AML-193 (cell line): ENCODE measurements around the gene F10.

ENCODE experiments used
- DNase-seq, 2 experiments: peaks; one replicate each; lab custom pipeline; 2025; lab: John Stamatoyannopoulos, UW

F10 gene

DNA sequence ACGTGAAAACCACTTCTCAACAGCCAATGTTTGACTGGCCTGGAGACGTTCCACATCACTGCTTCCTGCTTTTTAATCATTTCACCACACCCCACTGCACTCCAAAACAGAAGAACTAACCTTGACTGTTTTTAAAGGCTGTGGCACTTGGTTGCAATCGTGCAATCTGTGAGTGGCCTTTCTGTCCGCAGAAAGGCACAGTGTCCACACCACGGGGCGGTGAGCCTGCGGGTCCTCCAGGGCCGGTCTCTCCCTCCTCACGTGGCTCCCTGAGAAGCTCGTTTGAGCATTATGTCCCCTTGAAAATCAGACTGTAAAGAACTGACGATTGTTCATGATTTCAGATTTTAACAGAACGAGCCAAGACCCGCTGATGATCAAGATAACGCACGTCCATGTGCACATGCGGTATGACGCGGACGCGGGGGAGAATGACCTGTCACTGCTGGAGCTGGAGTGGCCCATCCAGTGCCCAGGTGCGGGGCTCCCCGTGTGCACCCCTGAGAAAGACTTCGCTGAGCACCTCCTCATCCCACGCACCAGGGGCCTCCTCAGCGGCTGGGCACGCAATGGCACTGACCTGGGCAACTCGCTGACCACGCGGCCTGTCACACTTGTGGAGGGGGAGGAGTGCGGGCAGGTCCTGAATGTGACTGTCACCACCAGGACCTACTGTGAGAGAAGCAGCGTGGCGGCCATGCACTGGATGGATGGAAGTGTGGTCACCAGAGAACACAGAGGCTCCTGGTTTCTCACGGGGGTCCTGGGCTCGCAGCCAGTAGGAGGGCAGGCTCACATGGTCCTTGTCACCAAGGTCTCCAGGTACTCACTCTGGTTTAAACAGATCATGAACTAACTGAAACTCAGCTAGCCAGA is 48.9 kb downstream of the F10 start:
- DNase-seq = no peak

DNA sequence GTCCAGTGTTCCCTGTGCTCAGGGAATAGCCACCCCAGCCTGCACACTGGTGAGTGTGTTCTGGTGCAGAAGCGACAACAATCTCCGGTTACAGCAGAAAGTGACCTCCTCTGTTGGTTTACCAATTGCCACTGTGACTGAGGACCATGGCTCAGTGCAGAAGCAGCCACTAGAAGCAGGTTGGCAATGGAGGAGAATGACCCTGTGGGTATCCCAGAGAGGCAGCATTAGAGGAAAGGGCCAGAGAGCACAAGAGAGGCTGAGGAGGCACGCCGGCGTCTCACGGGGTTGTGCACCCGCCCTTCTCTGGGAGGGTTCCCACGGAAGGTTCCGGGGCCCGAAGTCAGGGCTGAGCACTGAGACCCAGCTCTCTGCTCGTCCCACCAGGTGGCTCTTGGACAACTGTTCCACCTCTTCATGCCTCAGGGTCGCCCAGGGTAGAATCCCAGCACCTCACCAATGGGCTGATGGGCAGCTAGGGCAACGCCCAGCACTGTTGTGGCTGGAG is 49.9 kb downstream of the F10 start:
- no peak for DNase-seq

DNA sequence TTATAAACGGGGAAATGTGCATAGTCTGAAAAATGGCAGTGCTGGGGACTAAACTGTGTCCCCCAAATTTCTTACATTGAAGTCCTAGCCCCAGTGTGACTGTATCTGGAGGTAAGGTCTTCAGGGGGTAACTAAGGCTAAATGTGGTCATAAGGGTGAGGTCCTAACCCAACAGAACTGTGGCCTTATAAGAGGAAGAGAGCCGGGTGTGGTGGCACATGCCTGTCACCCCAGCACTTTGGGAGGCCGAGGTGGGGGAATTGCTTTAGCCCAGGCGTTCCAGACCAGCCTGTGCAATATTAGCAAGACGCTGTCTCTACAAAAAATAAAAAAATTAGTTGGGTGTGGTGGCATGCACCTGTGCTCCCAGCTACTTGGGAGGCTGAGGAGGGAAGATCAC is 53.7 kb downstream of the F10 start:
- no peak for DNase-seq

DNA sequence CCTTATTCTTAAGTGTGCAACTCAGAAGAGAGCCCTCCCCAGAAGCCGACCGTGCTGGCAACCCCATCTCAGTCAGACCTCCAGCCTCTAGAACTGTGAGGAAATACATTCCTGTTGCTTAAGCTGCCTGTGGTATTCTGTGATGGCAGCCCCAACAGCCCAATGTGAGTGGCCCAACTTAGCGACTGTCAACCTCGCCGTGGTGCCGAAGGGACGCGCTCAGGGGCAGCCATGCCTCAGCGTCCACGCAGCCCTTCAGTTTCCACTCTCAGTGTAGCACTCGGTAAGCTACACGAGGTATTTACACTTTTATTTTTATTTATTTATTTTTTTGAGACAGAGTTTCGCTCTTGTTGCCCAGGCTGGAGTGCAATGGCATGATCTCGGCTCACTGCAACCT is 54.2 kb downstream of the F10 start:
- DNase-seq = no peak

DNA sequence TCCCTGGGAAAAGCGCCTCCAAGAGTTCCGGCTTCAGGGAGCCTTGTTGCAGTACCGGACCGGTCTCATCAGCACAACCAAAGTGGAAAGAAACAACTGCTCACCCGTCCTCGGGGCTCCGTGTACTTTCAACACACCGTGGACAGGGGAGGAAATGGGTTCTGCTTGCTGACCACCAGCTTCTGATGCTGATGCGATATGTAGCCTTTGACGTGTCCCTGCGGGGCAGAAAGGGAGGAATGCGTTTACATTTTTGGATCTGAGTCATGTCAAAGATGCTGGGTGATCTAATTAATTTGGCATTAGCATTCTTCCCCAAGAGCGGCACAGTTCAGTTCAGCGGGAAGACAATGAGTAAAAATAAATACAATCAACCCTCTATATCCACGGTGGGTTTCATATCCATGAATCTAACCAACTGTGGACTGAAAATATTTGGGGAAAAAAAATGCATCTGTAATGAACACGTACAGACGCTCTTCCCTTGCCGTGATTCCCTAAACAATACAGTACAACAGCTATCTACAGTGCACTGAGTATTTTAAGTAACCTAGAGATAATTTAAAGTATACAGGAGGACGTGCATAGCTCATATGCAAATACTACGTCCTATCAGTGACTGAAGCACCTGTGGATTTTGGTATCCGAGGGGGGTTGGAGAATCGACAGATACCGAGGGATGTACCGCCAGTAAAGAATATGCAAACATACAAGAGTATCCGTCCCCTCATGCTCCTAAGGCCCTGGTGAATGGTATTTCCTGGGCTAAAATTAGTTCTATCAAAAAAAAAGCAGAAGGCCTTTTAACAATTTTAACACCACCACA is 55.7 kb downstream of the F10 start:
- no peak for DNase-seq

DNA sequence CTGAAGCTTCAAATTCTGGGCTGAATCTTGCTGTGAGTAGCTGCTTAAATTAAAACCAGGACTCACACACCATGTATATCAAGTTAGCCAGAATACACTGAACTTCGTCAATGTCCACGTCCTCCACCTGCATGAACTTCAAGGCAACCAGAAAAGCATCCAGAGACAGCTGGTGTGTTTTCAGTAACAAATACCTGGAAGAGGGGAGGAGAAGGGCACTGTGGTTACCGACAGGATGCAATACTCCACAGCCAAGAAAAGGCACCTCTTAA is 56.2 kb downstream of the F10 start:
- DNase-seq = no peak

DNA sequence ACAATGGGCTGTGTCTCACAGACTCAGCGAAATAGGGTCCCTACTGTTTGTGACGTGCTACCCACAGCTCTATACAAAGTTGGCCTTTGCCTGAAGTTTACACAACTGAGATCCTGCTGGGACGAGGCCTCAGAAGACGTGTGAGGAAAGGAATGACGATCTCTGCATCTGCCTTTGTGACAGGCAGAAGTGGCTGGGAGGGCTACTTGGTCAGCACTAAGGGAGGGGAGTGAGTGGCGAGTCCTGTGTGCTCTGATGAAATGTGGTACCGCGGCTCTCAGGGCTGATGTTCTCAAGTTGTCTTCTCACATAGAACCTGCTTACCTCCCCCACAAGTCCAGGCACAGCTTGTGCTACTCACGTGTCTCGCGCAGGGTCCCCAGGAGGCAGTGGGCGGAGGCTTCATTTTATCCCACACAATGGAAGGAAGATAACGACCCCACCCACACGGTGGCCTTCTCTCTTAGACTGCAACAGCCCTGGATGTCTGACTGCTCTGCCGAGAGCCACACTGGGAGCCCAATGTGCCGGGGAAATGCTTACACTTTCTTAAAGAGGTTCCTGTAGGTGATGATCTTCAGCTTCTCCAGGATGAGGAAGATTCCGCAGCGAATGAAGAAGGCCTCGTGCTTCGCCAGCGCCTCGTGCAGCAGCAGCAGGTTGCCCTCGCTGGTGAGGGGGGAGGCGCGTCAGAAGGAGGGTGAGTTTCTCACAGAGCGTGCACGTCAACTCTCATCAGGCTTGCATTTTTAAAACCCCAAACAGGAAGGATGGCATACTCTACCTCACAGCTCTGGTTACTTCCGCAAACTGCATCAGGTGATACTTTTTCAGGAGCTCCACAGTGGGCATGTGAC is 57.0 kb downstream of the F10 start:
- no peak for DNase-seq

DNA sequence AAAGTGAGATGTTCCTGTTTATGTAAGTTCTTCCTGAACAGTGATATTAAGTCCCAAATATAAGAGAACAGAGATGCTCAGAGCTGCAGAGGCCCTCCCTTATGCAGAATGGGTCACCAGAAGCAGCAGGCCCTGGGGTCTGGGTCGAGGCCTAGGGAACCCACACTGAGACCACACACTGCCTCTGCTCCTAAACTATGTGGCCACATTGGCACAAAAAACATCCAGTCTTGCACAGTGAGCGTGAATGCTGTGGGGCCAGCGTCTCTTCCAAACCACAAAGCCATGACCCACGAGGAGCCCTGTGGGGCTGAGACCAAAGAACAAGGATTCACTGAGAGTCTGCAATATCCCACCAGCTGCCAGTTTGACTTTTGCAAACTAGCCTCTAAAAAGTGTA is 59.4 kb downstream of the F10 start:
- no peak for DNase-seq

DNA sequence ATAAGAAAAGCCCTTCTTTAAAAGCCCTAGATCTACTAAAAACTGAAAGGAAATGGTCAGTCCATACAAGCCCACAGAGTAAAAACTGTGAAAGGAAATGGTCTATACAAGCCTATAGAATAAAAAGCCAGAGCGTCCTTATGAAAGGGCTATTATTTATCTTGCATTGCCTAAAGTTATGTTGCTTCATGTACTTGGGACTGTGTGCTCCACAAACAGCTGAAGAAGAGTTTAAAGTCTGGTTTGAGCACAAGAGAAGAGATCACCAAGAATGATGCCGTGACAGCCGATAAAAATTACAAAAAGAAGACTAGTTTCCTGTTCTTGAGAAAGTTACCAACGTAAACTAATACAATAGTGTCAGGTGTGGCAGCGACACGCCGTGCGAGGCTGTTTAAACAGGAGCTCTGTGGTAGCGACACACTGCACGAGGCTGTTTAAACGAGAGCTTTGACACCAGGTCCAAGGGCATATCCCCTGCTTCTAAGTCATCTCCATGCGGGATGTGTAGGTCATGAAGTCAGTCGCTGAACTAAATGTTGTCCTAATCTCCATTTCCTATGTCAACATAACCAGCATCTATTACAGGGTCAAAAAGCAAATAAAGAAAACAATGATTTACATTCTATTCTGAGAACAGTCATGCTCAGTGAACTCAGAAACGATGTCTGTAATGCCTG is 61.0 kb downstream of the F10 start:
- no peak for DNase-seq

DNA sequence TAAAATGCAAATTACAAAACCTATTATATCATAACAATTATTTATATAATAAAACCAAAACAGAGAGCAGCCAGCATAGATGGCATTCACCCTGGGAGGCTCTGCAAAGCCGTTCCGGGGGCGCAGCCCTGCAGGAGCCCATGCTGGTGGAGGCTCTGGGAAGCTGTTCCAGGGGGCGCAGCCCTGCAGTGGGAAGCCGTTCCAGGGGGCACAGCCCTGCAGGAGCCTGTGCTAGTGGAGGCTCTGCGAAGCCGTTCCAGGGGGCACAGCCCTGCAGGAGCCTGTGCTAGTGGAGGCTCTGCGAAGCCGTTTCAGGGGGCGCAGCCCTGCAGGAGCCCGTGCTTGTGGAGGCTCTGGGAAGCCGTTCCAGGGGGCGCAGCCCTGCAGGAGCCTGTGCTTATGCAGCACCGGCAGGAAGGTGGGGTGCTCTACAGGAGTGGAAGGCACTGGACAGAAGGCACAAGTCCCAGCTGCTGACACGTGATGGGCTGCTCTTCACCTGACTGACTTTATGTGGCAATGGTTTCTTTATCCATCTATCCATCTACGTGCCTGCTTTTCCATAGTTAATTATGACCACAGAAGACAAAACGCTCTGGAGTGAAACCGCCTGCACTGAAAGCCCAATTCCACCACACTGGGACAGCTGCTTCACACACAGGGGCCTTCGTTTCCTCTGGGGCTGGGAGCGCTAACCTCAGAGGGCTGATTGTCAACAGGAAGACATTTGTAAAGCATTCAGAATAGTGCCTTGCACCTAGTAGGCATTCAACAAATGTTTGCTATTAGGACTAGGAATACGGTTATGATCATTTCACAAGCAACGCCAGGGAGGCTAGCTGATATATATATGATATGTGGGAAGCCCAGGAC is 62.2 kb downstream of the F10 start:
- DNase-seq = no peak

DNA sequence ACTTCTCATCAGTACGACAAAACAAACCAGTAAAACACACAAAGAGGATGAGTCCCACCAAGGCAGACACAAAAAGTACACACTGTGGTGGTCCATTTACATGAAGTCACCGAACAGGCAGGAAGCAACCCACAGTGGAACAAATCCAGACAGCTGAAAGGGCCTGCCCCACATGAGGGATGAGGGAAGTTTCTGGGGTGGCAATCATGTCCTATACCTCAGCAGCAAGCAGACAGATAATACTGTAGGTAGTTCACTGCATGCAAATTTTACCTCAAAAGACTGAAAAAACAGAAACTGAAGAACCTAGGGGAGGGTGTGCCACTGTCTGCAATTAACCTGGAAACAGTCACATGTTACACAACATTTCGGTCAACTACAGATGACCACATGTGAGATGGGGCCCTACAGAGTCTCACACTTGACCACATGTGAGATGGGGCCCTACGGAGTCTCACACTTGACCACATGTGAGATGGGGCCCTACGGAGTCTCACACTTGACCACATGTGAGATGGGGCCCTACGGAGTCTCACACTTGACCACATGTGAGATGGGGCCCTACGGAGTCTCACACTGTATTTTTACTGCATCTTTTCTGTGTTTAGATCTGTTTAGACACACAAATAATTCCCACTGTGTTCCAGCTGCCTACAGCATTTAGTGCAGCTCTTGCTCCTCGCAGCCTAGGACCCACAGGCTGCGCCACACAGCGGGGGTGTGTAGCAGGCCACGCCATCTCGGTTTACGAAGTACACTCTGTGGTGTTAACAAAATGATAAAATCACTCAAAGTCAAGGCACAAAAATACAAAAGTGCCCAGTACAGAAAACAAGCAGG is 63.7 kb downstream of the F10 start:
- DNase-seq = no peak

DNA sequence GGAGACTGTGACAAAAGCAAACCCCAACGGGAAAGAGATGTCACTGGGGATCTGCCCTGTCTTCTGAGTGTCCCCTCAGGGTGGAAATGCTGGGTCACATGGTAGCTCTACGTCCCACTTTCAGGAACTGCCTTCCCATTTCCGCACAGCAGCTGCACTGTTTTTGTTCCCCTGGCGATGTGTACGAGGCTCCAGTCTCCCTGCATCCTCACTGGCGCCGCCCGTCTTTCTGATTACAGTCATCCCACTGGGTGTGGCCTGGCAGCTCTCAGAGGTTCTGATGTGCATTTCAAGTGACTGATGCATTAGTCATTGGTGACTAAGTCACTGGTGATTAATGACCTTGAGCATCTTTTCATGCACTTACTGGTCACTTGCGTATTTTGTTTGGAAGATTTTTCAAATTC is 64.7 kb downstream of the F10 start:
- no peak for DNase-seq

DNA sequence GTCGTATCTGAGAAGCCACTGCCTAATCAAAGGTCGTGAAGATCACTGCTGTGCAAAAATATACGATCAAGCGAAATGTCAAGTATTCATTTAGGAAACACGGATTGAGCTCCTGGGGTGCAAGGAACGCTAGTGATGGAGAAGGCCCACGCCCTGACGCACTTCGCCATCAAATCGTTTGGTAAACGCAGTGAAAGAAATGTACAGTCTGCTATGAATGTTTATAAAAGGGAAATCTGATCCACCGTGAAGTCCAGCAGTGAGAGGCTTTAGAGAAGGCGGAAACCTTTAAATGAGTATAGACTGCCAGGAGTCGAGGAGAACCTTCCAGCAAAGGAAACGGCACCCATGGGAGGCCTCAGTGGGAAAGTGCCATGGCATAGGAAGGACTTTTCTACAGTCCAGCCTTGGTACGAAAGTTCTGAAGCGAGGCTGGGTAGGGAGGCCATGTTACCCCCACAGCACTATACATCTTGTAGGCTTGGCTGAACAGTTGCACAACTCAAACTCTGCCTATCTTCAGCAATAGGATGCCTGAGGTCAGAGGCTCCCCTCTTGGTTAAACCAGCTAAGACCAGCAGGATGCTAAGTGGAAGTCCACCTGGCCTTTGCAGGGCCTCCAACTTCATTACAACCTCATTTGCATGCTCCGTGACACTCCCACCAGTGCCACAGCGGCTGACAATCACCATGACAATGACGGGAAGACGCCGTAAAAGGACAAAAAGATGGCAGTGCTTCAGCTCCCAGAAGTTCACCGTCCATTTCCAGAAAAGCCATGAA is 65.5 kb downstream of the F10 start:
- no peak for DNase-seq

DNA sequence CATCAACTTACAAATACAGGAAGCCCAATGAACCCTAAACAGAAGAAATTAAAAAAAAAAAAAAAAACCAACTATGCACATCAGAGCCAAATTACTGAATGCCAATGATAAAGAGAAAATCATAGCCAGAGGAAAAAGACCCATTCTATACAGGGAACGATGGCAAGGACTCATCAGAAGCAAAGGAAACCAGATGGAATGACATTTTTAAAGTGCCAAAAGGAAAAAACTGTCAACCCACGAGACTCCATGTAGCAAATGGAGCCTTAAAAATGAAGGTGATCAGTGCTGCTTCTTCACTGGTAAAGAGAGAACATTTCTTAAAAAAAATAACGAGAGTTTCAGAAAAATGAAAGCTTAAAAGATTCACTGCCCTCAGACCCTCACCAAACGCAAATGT is 67.6 kb downstream of the F10 start:
- DNase-seq = no peak

DNA sequence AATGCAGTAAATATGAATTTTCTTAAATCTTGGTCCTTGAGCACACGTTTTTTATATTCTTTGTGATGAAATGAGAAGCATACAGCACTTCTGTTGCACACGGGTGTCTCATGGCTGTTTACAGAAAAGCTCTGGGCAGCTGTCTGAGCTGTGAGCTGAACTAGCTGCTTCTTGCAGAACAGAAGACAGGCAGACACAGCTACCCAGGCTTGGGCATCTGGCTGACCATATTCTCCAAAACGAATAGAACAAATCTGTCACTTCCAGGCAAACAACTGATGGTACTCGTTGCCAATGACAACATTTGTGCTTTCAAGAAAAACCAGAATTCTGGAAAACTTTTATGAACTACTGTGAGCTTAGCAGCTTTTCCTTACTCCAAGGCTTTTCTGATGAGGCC is 69.7 kb downstream of the F10 start:
- no peak for DNase-seq

DNA sequence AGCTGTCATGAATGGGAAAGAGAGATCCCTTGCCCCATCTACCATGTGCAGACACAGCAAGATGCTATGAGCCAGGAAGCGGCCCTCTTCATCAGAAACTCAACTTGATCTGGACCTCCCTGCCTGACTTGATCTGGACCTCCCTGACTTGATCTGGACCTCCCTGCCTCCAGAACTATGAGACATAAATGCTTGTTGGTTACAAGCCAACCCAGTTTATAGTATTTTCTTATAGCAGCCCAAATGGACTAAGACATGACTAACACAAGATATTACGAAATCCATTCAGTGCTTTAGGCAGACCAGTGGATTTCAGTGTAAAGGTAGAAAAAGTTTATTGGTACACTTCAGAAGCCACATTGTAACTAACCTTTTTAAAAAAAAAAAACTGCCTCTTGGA is 70.3 kb downstream of the F10 start:
- peak in 1 of 2 experiments; percentile 21 for DNase-seq

DNA sequence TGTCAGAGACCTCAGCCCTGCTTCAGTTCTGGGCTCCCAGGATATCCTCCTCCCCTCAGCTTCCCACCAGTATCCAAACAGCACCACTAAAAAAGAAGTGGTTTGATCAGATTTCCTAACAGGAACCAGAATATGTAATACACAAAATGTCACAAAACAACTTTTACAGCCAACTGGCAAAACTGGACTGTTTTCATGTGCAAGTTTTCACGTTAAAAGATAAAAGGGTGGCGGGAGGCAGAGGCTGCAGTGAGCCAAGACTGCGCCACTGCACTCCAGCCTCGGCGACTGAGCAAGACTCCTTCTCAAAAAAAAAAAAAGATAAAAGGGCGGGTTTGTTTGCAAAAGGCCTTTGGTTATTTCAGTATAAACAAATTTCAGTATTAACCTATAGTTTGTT is 72.8 kb downstream of the F10 start:
- DNase-seq = no peak

DNA sequence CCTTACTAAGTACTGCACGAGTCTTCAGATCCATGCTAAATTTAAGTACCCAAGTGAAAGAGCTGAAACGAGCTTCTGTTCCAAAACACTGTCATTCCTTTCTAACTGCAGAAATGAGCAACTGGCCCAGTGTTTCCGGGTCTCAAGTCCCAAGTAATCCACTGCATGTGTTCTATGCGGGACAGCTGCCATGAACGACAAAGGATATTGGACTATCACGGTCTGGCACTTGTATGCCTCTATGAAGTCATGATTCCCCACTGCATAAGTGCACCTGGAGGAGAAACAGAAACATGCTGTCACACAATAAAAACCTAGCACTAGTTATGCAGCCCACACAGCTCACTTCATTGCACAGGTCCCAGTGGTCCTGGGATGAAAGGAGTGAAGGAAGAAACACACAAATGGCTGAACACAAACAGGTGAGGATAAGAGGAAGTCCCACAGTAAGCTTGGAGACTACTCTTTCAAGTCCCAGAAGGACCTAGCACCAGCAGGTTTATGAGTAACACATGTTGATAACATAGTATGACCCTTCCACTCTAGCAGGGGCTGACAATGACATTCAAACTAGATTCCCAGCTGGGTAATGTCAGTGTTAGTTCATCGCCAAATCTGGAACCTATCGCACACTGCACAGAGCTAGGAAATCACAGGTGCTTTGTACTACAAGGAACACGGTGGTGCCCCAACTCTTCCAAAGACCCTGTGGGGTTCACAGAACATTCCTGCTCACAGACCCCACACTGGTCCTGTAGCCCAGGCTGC is 74.6 kb downstream of the F10 start:
- DNase-seq = no peak
